Measurements from ENCODE around the gene NAB2. TPM values are rescaled to one million over a fixed set of nuclear protein-coding genes. Genes with fewer than 3 reads are reported as not detected.

The NAB2 gene
- total and polyA plus RNA-seq, 10 of the 15 experiments (the other 5 are each of a cell fraction or from before 2014, with no cell fraction given) = 0.35 to 35.2 (median 15.3) TPM

- TF ChIP-seq NFYB (IDR thresholded peaks at IDR 0.05; ENCODE audit: insufficient read depth, low read depth, low read length) (no peak), BCL3 (IDR thresholded peaks at IDR 0.05; ENCODE audit: borderline replicate concordance, insufficient read depth, low read depth, low read length, poor library complexity, severe bottlenecking) (no peak), RAD21 (IDR thresholded peaks at IDR 0.05; ENCODE audit: insufficient read depth, low read depth, low read length) (peak; percentile 79), MEF2A (IDR thresholded peaks at IDR 0.05; ENCODE audit: insufficient read depth, low read depth, low read length) (no peak), MYC (IDR thresholded peaks at IDR 0.05; ENCODE audit: insufficient read depth, insufficient read length, insufficient replicate concordance, low read length, severe bottlenecking) (no peak), SUPT20H (IDR thresholded peaks at IDR 0.05; ENCODE audit: borderline replicate concordance, control insufficient read depth, low read depth, low read length) (no peak), YY1 (IDR thresholded peaks at IDR 0.05; ENCODE audit: low read depth, low read length) (peak; percentile 52; the same call in 1 of the 2 replicates), E2F8 (IDR thresholded peaks at IDR 0.05; ENCODE audit: low read depth, partially characterized antibody) (no peak), RELA (IDR thresholded peaks at IDR 0.05; ENCODE audit: borderline replicate concordance, partially characterized antibody) (no peak)
These were observed 35.5 kb downstream of the NAB2 start (continued) for GRCh38 chr12:57124261-57124877.
